GM12878 (cell line): ENCODE results near the gene MAPKAP1. TPM values are rescaled to one million over a fixed set of nuclear protein-coding genes. Genes with fewer than 3 reads are reported as not detected.

Experiments used
- ATAC-seq: fragments of 200-7000 bp; cut with Tn5 transposase; 3 replicates; pipeline ENCODE4 v1.9.1; 2020; ENCODE audit warnings: mild to moderate bottlenecking, moderate library complexity
- BruUV-seq: library from RNA; stranded (reverse); fragments of 400-500 nt; replicated peaks from 2 replicates; lab custom pipeline; 2021; lab: Mats Ljungman, UMichigan
- CTCF ChIA-PET: fragments of 300-600 bp; sonication (Branson Sonifier 250); formaldehyde crosslinking; extraction: SDS; loops from one replicate; lab custom pipeline; 2021; ENCODE audit warnings: inconsistent platforms; lab: Yijun Ruan, JAX
- POLR2A ChIA-PET: fragments of 350-600 bp; formaldehyde crosslinking; extraction: SDS; loops from one replicate; lab custom pipeline; 2021; ENCODE audit warnings: inconsistent platforms; lab: Charles Lee
- RAD21 ChIA-PET: fragments of 300-600 bp; sonication (Branson Sonifier 250); formaldehyde crosslinking; loops from one replicate; lab custom pipeline; 2023; ENCODE audit warnings: antibody characterized with exemption; ENCODE audit not compliant: unreplicated experiment; lab: Charles Lee
- SMC1A ChIA-PET: fragments of 300-600 bp; sonication (Branson Sonifier 250); formaldehyde crosslinking; loops from one replicate; lab custom pipeline; 2023; ENCODE audit not compliant: unreplicated experiment, uncharacterized antibody; lab: Charles Lee
- DNase-seq: peaks from one replicate; pipeline ENCODE4 v3.0.0-alpha.2; 2011; ENCODE audit warnings: low read depth, low spot score
- FAIRE-seq: peaks from 3 replicates; lab custom pipeline; 2011; peaks lifted over from hg19 to GRCh38; lab: Jason Lieb, UNC
- H2AFZ ChIP-seq: 2 replicates; pipeline ENCODE4 v1.6.0; 2011; ENCODE audit warnings: low read depth, low read length, control low read depth; ENCODE audit not compliant: control insufficient read depth
- H3K27ac ChIP-seq: 2 replicates; pipeline ENCODE4 v1.5.1; 2011; ENCODE audit warnings: control low read depth; ENCODE audit not compliant: control insufficient read depth, insufficient read depth
- H3K27me3 ChIP-seq, 2 experiments: replicated peaks in 1 of 2; 2 replicates each; pipeline versions ENCODE4 v1.6.0 to v1.6.1; 2011; ENCODE audit warnings: low read length in 1 of 2; ENCODE audit not compliant: control insufficient read depth in 2 of 2, insufficient read depth in 2 of 2
- H3K36me3 ChIP-seq, 2 experiments: 2 replicates each; pipeline ENCODE4 v1.5.1; 2011; ENCODE audit warnings: low read length in 1 of 2; ENCODE audit not compliant: control insufficient read depth in 2 of 2, insufficient read depth in 2 of 2
- H3K4me1 ChIP-seq: 2 replicates; pipeline ENCODE4 v1.6.1; 2011; ENCODE audit warnings: mild to moderate bottlenecking, low read length, moderate library complexity, mixed read lengths; ENCODE audit not compliant: control insufficient read depth, insufficient read depth
- H3K4me2 ChIP-seq: 2 replicates; pipeline ENCODE4 v1.6.0; 2011; ENCODE audit warnings: control low read depth; ENCODE audit not compliant: control insufficient read depth, insufficient read depth
- H3K4me3 ChIP-seq: fragments of 200-600 bp; sonication (generic); 2 replicates; pipeline ENCODE4 v1.5.1; 2016
- H3K79me2 ChIP-seq: 2 replicates; pipeline ENCODE4 v1.6.0; 2011; ENCODE audit warnings: low read length; ENCODE audit not compliant: control insufficient read depth, insufficient read depth
- H3K9ac ChIP-seq: 2 replicates; pipeline ENCODE4 v1.8.0; 2011; ENCODE audit warnings: low read length, control low read depth, mixed read lengths; ENCODE audit not compliant: control insufficient read depth, insufficient read depth
- H3K9me3 ChIP-seq: replicated peaks from 3 replicates; pipeline ENCODE4 v1.5.1; 2011; ENCODE audit warnings: mild to moderate bottlenecking, low read length; ENCODE audit not compliant: control insufficient read depth, insufficient read depth
- H4K20me1 ChIP-seq: 2 replicates; pipeline ENCODE4 v1.6.0; 2011; ENCODE audit not compliant: control insufficient read depth, insufficient read depth
- CBFB ChIP-seq: IDR thresholded peaks from 2 replicates; pipeline ENCODE4 v1.6.1; 2016; ENCODE audit warnings: antibody characterized with exemption, low read depth
- E2F4 ChIP-seq: IDR thresholded peaks from 2 replicates; pipeline ENCODE4 v1.6.1; 2012; ENCODE audit warnings: low read depth, low read length, improper control_type of control experiment
- FOXK2 ChIP-seq: fragments of 450-650 bp; IDR thresholded peaks from 2 replicates; pipeline ENCODE4 v1.6.1; 2017; ENCODE audit warnings: mild to moderate bottlenecking, moderate library complexity
- GABPA ChIP-seq: IDR thresholded peaks from 2 replicates; pipeline ENCODE4 v1.6.1; 2014; ENCODE audit warnings: antibody characterized with exemption, low read depth, mild to moderate bottlenecking, inconsistent platforms
- JUND ChIP-seq: IDR thresholded peaks from 2 replicates; pipeline ENCODE4 v1.6.1; 2012; ENCODE audit warnings: low read depth, mild to moderate bottlenecking, low read length, improper control_type of control experiment, moderate library complexity
- NR2C2 ChIP-seq: IDR thresholded peaks from 2 replicates; pipeline ENCODE4 v1.6.1; 2011; ENCODE audit warnings: borderline replicate concordance, low read depth; ENCODE audit not compliant: control insufficient read depth, insufficient read length
- NR2F1 ChIP-seq: fragments of 450-650 bp; conservative IDR thresholded peaks from 2 replicates; pipeline ENCODE4 v1.6.1; 2017; ENCODE audit warnings: mild to moderate bottlenecking
- SMARCA5 ChIP-seq: fragments of 450-650 bp; IDR thresholded peaks from 2 replicates; pipeline ENCODE4 v1.6.1; 2017; ENCODE audit warnings: mild to moderate bottlenecking
- SUZ12 ChIP-seq: fragments of 200-600 bp; sonication (generic); IDR thresholded peaks from one replicate; pipeline ENCODE4 v1.6.1; 2018; ENCODE audit warnings: antibody characterized with exemption, mild to moderate bottlenecking; ENCODE audit not compliant: unreplicated experiment
- WGBS: methylation state at CpG from one replicate; pipeline ENCODE4 v1.1.6; 2016; ENCODE audit warnings: low lambda C conversion rate; ENCODE audit not compliant: insufficient replicate concordance, insufficient coverage; ENCODE audit errors: missing lambda C conversion rate; 5-methylcytosine and 5-hydroxymethylcytosine counted together
- in situ Hi-C: fragments of 300-500 bp; cut with MboI; formaldehyde crosslinking; loops from 9 replicates; pipeline ENCODE4 v1.14.3; 2018; ENCODE audit warnings: mixed read lengths
- intact Hi-C: fragments of 100-400 bp; cut with micrococcal nuclease; formaldehyde crosslinking; loops from one replicate; pipeline ENCODE4 v1.14.2; 2022; ENCODE audit not compliant: unreplicated experiment
- polyA plus RNA-seq, 11 experiments: library from polyadenylated mRNA; depleted of rRNA in 4 of 11; unstranded in 6 of 11; stranded (reverse) in 5 of 11; fragments of >200 nt; fragmentation: Nextera tagmentation in 4 of 11; fragmentation: Illumina TruSeq in 1 of 11; extraction: Ambion mirVana in 4 of 11; extraction: Trizol in 1 of 11; gene quantifications; 1 replicate in 1 of 11; 2 replicates in 10 of 11; pipeline versions ENCODE4 v1.2.1 to v1.2.3, GENCODE V29; 2011 to 2016; ENCODE audit warnings: inconsistent platforms in 2 of 11, missing spikeins in 2 of 11, low read depth in 1 of 11
- total RNA-seq, 4 experiments: library from RNA; depleted of rRNA in 3 of 4; stranded (reverse); fragments of >200 nt in 3 of 4; fragmentation: Illumina TruSeq in 1 of 4; extraction: Trizol in 1 of 4; gene quantifications; 2 replicates each; pipeline versions ENCODE4 v1.2.1 to v1.2.3, GENCODE V29; 2013 to 2021
- TF ChIP-seq, protein P1 (sequence below): fragments of 450-650 bp; IDR thresholded peaks from 2 replicates; pipeline ENCODE4 v1.6.1; 2016; ENCODE audit warnings: mild to moderate bottlenecking

Gene MAPKAP1
- total and polyA plus RNA-seq, 10 of the 15 experiments (the other 5 are each of a cell fraction or from before 2014, with no cell fraction given): 5.1 to 188 (median 105) TPM

DNA sequence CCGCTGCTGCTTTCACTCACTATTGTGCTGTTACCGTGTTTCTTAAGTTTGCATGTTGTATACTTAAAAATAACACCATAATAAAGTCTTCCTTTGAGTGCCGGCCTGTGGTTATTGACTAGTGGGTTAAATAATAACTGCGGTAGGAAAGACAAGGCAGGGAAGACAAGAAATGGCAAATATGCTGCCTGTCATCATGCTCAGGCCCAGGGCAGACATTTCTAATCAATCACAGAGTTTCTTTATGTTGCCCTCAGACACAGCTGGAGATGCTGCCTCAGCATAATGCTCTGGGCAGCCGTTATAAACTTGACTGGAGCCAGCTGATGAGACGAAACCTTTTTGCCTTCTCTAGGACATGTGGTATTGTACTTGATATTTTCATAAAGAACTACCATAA lies 230.4 kb downstream of the MAPKAP1 start:
- Histone ChIP-seq H3K4me1 (no peaks in the 10 kb centered on the region), H3K27ac (no peak overlapping the region), H3K4me2 (no peak overlapping the region), H3K36me3 (peaks cover 7 to 13% of the 10 kb centered on the region in 2 experiments; a peak in 3 of 4 replicates), H3K9ac (no peak overlapping the region)
- ATAC-seq: no peak
- WGBS: 98% methylated on average over 6 of the region's 6 CpGs
- no peak for FAIRE-seq
- TF ChIP-seq CBFB: no peak
- no peak for TF ChIP-seq SUZ12
- TF ChIP-seq JUND: no peak
- TF ChIP-seq GABPA: no peak
- TF ChIP-seq, protein P1, sequence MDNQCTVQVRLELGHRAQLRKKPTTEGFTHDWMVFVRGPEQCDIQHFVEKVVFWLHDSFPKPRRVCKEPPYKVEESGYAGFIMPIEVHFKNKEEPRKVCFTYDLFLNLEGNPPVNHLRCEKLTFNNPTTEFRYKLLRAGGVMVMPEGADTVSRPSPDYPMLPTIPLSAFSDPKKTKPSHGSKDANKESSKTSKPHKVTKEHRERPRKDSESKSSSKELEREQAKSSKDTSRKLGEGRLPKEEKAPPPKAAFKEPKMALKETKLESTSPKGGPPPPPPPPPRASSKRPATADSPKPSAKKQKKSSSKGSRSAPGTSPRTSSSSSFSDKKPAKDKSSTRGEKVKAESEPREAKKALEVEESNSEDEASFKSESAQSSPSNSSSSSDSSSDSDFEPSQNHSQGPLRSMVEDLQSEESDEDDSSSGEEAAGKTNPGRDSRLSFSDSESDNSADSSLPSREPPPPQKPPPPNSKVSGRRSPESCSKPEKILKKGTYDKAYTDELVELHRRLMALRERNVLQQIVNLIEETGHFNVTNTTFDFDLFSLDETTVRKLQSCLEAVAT: 0 out of 2 replicates have a peak, but pooled peaks have one; percentile 25
- no peak for TF ChIP-seq SMARCA5
- TF ChIP-seq NR2F1: no peak
- peak; percentile 8 for TF ChIP-seq NR2C2
- TF ChIP-seq FOXK2: no peak
- no peak for TF ChIP-seq E2F4
- TF ChIP-seq, all 136 proteins: peak for 2
- Histone ChIP-seq H3K9me3 (no peaks in the 10 kb centered on the region), H3K27me3 (no peaks in the 10 kb centered on the region), H3K79me2 (no peaks in the 10 kb centered on the region), H4K20me1 (no peaks in the 10 kb centered on the region), H3K4me3 (no peak overlapping the region), H2AFZ (no peak overlapping the region)
- ChIA-PET POLR2A (no interaction called here), SMC1A (no interaction called here), CTCF (interaction anchor here (1.2 kb wide), 1 partner anchor 9 kb away, joined by 3 read pairs; no protein-coding TSS in a partner anchor), RAD21 (no interaction called here)
- DNase-seq: no peak
- no TSS peak for BruUV-seq
- in situ Hi-C loops (no loop called here), intact Hi-C loops (no loop called here)
